HG02763 (cell line): ENCODE data around the gene CDRT4.

Source experiments
- ATAC-seq: cut with Tn5 transposase; IDR thresholded peaks from one replicate; pipeline ENCODE4 v1.9.1; 2021; ENCODE audit warnings: mild to moderate bottlenecking, moderate library complexity; ENCODE audit not compliant: unreplicated experiment

Gene CDRT4

GRCh38 chr17:15492791-15493692 is 25.6 kb upstream of the CDRT4 start:
- ATAC-seq, result no peak

- ATAC-seq, result no peak
Observed at GRCh38 chr17:15492186-15492585, 24.8 kb upstream of the CDRT4 start.

- ATAC-seq, result no peak
Observed at GRCh38 chr17:15490634-15491261, 23.3 kb upstream of the CDRT4 start.

- no peak for ATAC-seq
Observed at GRCh38 chr17:15488557-15488956, 21.1 kb upstream of the CDRT4 start.

GRCh38 chr17:15485045-15485444 is 17.6 kb upstream of the CDRT4 start:
- no peak for ATAC-seq

- ATAC-seq, result no peak
Observed at GRCh38 chr17:15483431-15483830, 16.0 kb upstream of the CDRT4 start.

GRCh38 chr17:15482476-15482875 is 15.1 kb upstream of the CDRT4 start:
- no peak for ATAC-seq

- no peak for ATAC-seq
Observed at GRCh38 chr17:15481481-15481880, 14.1 kb upstream of the CDRT4 start.

- no peak for ATAC-seq
Observed at GRCh38 chr17:15480204-15480603, 12.8 kb upstream of the CDRT4 start.

- no peak for ATAC-seq
Observed at GRCh38 chr17:15479703-15480102, 12.3 kb upstream of the CDRT4 start.

- no peak for ATAC-seq
Observed at GRCh38 chr17:15478845-15479244, 11.4 kb upstream of the CDRT4 start.

- no peak for ATAC-seq
Observed at GRCh38 chr17:15475631-15476354, 8.4 kb upstream of the CDRT4 start.

- no peak for ATAC-seq
Observed at GRCh38 chr17:15472891-15473290, 5.5 kb upstream of the CDRT4 start.

- ATAC-seq, result no peak
Observed at GRCh38 chr17:15470536-15470935, 3.1 kb upstream of the CDRT4 start.

- ATAC-seq, result no peak
Observed at GRCh38 chr17:15469260-15469659, 1.8 kb upstream of the CDRT4 start.

GRCh38 chr17:15468126-15468525 is 705 bp upstream of the CDRT4 start:
- no peak for ATAC-seq

- ATAC-seq, result no peak
Observed at GRCh38 chr17:15466131-15466530, 1.3 kb downstream of the CDRT4 start.

GRCh38 chr17:15465045-15465701 is 2.2 kb downstream of the CDRT4 start:
- no peak for ATAC-seq

- ATAC-seq, result no peak
Observed at GRCh38 chr17:15464231-15464985, 3.0 kb downstream of the CDRT4 start.

GRCh38 chr17:15462976-15463772 is 4.2 kb downstream of the CDRT4 start:
- no peak for ATAC-seq
